Measurements from ENCODE around the gene DCLK1. TPM values are rescaled to one million over a fixed set of nuclear protein-coding genes. Genes with fewer than 3 reads are reported as not detected.

Gene DCLK1
- total RNA-seq, 1 experiment from 2014 or later = not detected

DNA sequence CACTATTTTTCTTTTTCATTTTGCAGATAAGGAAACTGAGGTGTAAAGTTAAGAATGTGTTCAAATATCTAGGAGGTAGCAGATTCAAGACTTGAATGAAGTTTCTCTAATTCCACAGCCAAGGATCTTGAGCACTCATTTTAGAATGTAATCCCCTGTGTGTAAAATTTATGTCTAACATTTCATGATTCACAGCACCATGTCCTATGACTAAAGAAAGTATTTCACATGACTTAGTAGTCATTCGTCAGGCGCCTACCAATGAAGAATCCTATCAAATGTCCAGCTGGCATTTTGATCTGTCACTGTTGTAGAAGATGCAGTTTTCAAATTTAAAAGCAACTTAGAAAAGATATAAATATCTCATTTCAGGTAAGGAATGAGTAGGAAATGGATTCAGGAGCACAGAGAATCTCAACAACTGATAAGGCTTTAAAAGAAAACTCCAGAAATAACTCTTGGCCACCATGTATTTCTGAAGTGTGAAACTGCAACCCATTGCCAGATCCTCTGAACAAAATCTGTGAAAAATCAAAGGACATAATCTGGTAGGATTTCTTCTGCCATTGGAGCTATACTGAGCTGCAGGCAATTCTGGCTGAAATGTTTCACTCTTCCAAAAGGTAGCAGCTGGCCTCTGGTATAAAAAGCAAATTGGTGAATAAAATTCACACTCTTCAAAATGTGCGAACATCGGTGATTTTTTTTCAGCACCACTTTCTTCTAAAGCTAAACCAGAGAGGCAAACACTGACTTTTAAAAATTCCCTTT lies 92.2 kb downstream of the DCLK1 start:
- H3K4me3 Mint-ChIP-seq (ENCODE audit: unreplicated experiment) = no peak overlapping the region
- no peak overlapping the region for H3K27ac Mint-ChIP-seq (ENCODE audit: unreplicated experiment)
- TF ChIP-seq, protein P1, sequence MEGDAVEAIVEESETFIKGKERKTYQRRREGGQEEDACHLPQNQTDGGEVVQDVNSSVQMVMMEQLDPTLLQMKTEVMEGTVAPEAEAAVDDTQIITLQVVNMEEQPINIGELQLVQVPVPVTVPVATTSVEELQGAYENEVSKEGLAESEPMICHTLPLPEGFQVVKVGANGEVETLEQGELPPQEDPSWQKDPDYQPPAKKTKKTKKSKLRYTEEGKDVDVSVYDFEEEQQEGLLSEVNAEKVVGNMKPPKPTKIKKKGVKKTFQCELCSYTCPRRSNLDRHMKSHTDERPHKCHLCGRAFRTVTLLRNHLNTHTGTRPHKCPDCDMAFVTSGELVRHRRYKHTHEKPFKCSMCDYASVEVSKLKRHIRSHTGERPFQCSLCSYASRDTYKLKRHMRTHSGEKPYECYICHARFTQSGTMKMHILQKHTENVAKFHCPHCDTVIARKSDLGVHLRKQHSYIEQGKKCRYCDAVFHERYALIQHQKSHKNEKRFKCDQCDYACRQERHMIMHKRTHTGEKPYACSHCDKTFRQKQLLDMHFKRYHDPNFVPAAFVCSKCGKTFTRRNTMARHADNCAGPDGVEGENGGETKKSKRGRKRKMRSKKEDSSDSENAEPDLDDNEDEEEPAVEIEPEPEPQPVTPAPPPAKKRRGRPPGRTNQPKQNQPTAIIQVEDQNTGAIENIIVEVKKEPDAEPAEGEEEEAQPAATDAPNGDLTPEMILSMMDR (IDR thresholded peaks at IDR 0.05; ENCODE audit: insufficient read depth in 1 of 2, low read depth in 1 of 2, low read length in 1 of 2, severe bottlenecking in 1 of 2, unreplicated experiment in 1 of 2) = no peak
- peaks cover 6% of the 10 kb centered on the region for H3K27me3 Mint-ChIP-seq (ENCODE audit: insufficient read depth, unreplicated experiment)
- BruUV-seq (replicated peaks) = no TSS peak
- no peaks in the 10 kb centered on the region for H3K9me3 ChIP-seq
- H3K4me1 Mint-ChIP-seq (ENCODE audit: low read depth, unreplicated experiment) = no peaks in the 10 kb centered on the region
- H3K36me3 ChIP-seq (ENCODE audit: control insufficient read depth, insufficient read depth, low read length) = no peaks in the 10 kb centered on the region
- no peaks in the 10 kb centered on the region for H3K9me3 Mint-ChIP-seq (ENCODE audit: unreplicated experiment)
- DNase-seq = no peak
- H3K27me3 ChIP-seq (replicated peaks; ENCODE audit: control insufficient read depth, insufficient read depth, low read length) = no peaks in the 10 kb centered on the region
- H3K4me3 ChIP-seq (ENCODE audit: low read depth, low read length) = no peak overlapping the region
- H3K4me1 ChIP-seq = no peaks in the 10 kb centered on the region
- intact Hi-C loops (cut with micrococcal nuclease; ENCODE audit: unreplicated experiment) = no loop called here
- CTCF ChIA-PET = no interaction called here
- POLR2A ChIA-PET = no interaction called here
- no peaks in the 10 kb centered on the region for H3K36me3 Mint-ChIP-seq (ENCODE audit: insufficient read depth, unreplicated experiment)

DNA sequence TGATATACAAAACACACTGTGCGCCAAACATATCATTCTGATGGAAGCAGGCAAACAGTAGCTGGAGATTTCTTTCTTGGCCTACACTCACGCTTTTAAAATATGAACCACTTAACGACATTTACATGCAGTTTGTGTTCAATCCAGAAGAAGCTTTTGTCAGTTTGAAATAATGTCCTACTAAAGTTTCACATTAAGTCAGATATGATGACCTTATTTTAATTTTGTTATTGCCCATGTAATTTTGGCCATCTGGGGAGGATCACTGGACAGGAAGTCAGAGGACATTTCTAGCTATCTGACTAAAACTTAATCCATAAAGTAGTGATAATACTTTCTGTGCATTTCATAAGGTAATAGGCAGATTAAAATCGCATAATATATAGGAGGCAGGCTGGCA lies 98.1 kb downstream of the DCLK1 start:
- Mint-ChIP-seq H3K9me3 (ENCODE audit: unreplicated experiment) (no peaks in the 10 kb centered on the region), H3K4me3 (ENCODE audit: unreplicated experiment) (no peak overlapping the region), H3K4me1 (ENCODE audit: low read depth, unreplicated experiment) (no peaks in the 10 kb centered on the region), H3K36me3 (ENCODE audit: insufficient read depth, unreplicated experiment) (no peaks in the 10 kb centered on the region), H3K27ac (ENCODE audit: unreplicated experiment) (no peak overlapping the region), H3K27me3 (ENCODE audit: insufficient read depth, unreplicated experiment) (peaks cover 6% of the 10 kb centered on the region)
- no peaks in the 10 kb centered on the region for H3K36me3 ChIP-seq (ENCODE audit: control insufficient read depth, insufficient read depth, low read length)
- intact Hi-C loops (cut with micrococcal nuclease; ENCODE audit: unreplicated experiment) = no loop called here
- CTCF ChIA-PET = no interaction called here
- H3K27me3 ChIP-seq (replicated peaks; ENCODE audit: control insufficient read depth, insufficient read depth, low read length) = no peaks in the 10 kb centered on the region
- no peaks in the 10 kb centered on the region for H3K9me3 ChIP-seq
- H3K4me1 ChIP-seq = no peaks in the 10 kb centered on the region
- H3K4me3 ChIP-seq (ENCODE audit: low read depth, low read length) = no peak overlapping the region
- DNase-seq = no peak
- no TSS peak for BruUV-seq (replicated peaks)
- TF ChIP-seq, protein P1 (IDR thresholded peaks at IDR 0.05; ENCODE audit: insufficient read depth in 1 of 2, low read depth in 1 of 2, low read length in 1 of 2, severe bottlenecking in 1 of 2, unreplicated experiment in 1 of 2) = no peak
- POLR2A ChIA-PET = no interaction called here

DNA sequence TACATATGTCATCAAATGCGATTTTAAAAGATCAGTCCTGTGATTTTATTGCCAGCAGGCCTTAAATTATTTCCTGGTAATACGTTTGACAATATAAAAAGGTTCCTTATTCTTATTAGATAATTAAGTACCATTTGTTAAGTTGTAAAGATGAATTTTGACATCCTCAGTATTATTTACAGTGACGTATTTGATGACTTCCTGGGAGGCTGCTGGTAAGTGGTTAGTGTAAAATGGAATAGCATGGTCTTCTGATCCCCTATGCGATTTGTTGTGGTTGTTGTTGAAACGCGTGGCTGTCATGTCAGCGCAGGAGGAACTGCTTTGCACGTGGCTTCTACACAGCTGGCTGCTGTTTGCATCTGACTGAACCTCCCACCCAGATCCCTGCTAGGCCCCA lies 99.7 kb downstream of the DCLK1 start:
- Histone ChIP-seq H3K4me1 (no peaks in the 10 kb centered on the region), H3K9me3 (no peaks in the 10 kb centered on the region), H3K27me3 (replicated peaks; ENCODE audit: control insufficient read depth, insufficient read depth, low read length) (no peaks in the 10 kb centered on the region), H3K36me3 (ENCODE audit: control insufficient read depth, insufficient read depth, low read length) (no peaks in the 10 kb centered on the region), H3K4me3 (ENCODE audit: low read depth, low read length) (no peak overlapping the region)
- no TSS peak for BruUV-seq (replicated peaks)
- Mint-ChIP-seq H3K4me3 (ENCODE audit: unreplicated experiment) (no peak overlapping the region), H3K27ac (ENCODE audit: unreplicated experiment) (no peak overlapping the region), H3K4me1 (ENCODE audit: low read depth, unreplicated experiment) (no peaks in the 10 kb centered on the region), H3K27me3 (ENCODE audit: insufficient read depth, unreplicated experiment) (peaks cover 6% of the 10 kb centered on the region), H3K9me3 (ENCODE audit: unreplicated experiment) (no peaks in the 10 kb centered on the region), H3K36me3 (ENCODE audit: insufficient read depth, unreplicated experiment) (no peaks in the 10 kb centered on the region)
- POLR2A ChIA-PET = no interaction called here
- intact Hi-C loops (cut with micrococcal nuclease; ENCODE audit: unreplicated experiment) = no loop called here
- DNase-seq = no peak
- TF ChIP-seq, protein P1 (IDR thresholded peaks at IDR 0.05; ENCODE audit: insufficient read depth in 1 of 2, low read depth in 1 of 2, low read length in 1 of 2, severe bottlenecking in 1 of 2, unreplicated experiment in 1 of 2) = no peak
- CTCF ChIA-PET = no interaction called here
